GM18867 (cell line): Measurements from ENCODE around the gene MANF.
A peak's percentile ranks its signal among the peaks of the same experiment; 100 is the strongest.

Experiments used
- ATAC-seq: cut with Tn5 transposase; IDR thresholded peaks from one replicate; pipeline ENCODE4 v1.9.1; 2021; ENCODE audit warnings: mild to moderate bottlenecking, moderate library complexity; ENCODE audit not compliant: unreplicated experiment

The MANF gene

GRCh38 chr3:51426921-51427320 is 41.8 kb downstream of the MANF start:
- no peak for ATAC-seq

GRCh38 chr3:51429138-51429537 is 44.0 kb downstream of the MANF start:
- no peak for ATAC-seq

- ATAC-seq = no peak
Observed at GRCh38 chr3:51434110-51434509, 49.0 kb downstream of the MANF start.

GRCh38 chr3:51434746-51435327 is 49.7 kb downstream of the MANF start:
- ATAC-seq = peak; percentile 44

GRCh38 chr3:51436998-51437639 is 52.0 kb downstream of the MANF start:
- no peak for ATAC-seq
